Left hindlimb (tissue), 1 donor: ENCODE measurements around the gene CUX1.
"Not testable (repeated sequence)": the region's sequence is repeated elsewhere in the genome, so short reads cannot be mapped to it uniquely, and the experiment has no call there.

Experiments
- DNase-seq: peaks from one replicate; pipeline ENCODE4 v3.0.0-alpha.2; 2018

CUX1 gene

GRCh38 chr7:102328863-102329262, 511.4 kb downstream of the CUX1 start:
- DNase-seq = not testable (repeated sequence)

GRCh38 chr7:102329366-102329765, 511.9 kb downstream of the CUX1 start:
- not testable (repeated sequence) for DNase-seq

- DNase-seq = not testable (repeated sequence)
These were observed 513.4 kb downstream of the CUX1 start for GRCh38 chr7:102330666-102331460.
